H9 (cell line): Measurements from ENCODE around the gene GIPC3. TPM values are rescaled to one million over a fixed set of nuclear protein-coding genes. Genes with fewer than 3 reads are reported as not detected.

Experiments used
- DNase-seq: peaks from one replicate; pipeline ENCODE4 v3.0.0-alpha.2; 2017
- H2AFZ ChIP-seq: one replicate; pipeline ENCODE4 v1.6.1; 2013; ENCODE audit warnings: mild to moderate bottlenecking, low read length, control low read depth, moderate library complexity
- H2AK5ac ChIP-seq: 2 replicates; pipeline ENCODE4 v1.6.1; 2013; ENCODE audit warnings: low read length, control low read depth, mixed read lengths; ENCODE audit not compliant: insufficient read length
- H2BK120ac ChIP-seq: one replicate; pipeline ENCODE4 v1.6.1; 2013; ENCODE audit warnings: low read depth, mild to moderate bottlenecking, low read length, control low read depth, inconsistent platforms; ENCODE audit not compliant: poor library complexity, severe bottlenecking
- H2BK12ac ChIP-seq: 2 replicates; pipeline ENCODE4 v1.6.1; 2013; ENCODE audit warnings: low read length, control low read depth, mixed read lengths, low read depth; ENCODE audit not compliant: insufficient read length
- H2BK15ac ChIP-seq: 2 replicates; pipeline ENCODE4 v1.6.1; 2013; ENCODE audit warnings: low read depth, low read length, control low read depth
- H2BK20ac ChIP-seq: one replicate; pipeline ENCODE4 v1.6.1; 2013; ENCODE audit warnings: low read depth, mild to moderate bottlenecking, low read length, control low read depth, inconsistent platforms; ENCODE audit not compliant: poor library complexity, severe bottlenecking
- H2BK5ac ChIP-seq: 2 replicates; pipeline ENCODE4 v1.6.1; 2013; ENCODE audit warnings: low read length, control low read depth, mixed read lengths; ENCODE audit not compliant: insufficient read length
- H3K14ac ChIP-seq: 2 replicates; pipeline ENCODE4 v1.6.1; 2013; ENCODE audit warnings: low read length, control low read depth; ENCODE audit not compliant: insufficient read depth
- H3K18ac ChIP-seq: 2 replicates; pipeline ENCODE4 v1.6.1; 2013; ENCODE audit warnings: low read depth, mild to moderate bottlenecking, mixed read lengths, low read length, control low read depth; ENCODE audit not compliant: insufficient read length
- H3K23ac ChIP-seq: 2 replicates; pipeline ENCODE4 v1.6.1; 2013; ENCODE audit warnings: low read length, control low read depth, mixed read lengths, low read depth; ENCODE audit not compliant: insufficient read length
- H3K23me2 ChIP-seq: 2 replicates; pipeline ENCODE4 v1.6.1; 2013; ENCODE audit warnings: low read depth, mild to moderate bottlenecking, mixed read lengths, low read length, control low read depth; ENCODE audit not compliant: insufficient read length, poor library complexity, severe bottlenecking
- H3K27ac ChIP-seq: 2 replicates; pipeline ENCODE4 v1.5.1; 2013; ENCODE audit warnings: low read length, control low read depth, mixed read lengths, low read depth; ENCODE audit not compliant: insufficient read length
- H3K27me3 ChIP-seq: 2 replicates; pipeline ENCODE4 v1.6.1; 2013; ENCODE audit warnings: low read length, control low read depth, inconsistent platforms; ENCODE audit not compliant: insufficient read depth
- H3K4ac ChIP-seq: 2 replicates; pipeline ENCODE4 v1.6.1; 2013; ENCODE audit warnings: low read depth, mild to moderate bottlenecking, control low read depth, inconsistent platforms, low read length, moderate library complexity
- H3K4me1 ChIP-seq: 2 replicates; pipeline ENCODE4 v1.6.1; 2013; ENCODE audit warnings: low read length, control low read depth, inconsistent platforms; ENCODE audit not compliant: insufficient read depth
- H3K4me2 ChIP-seq: 2 replicates; pipeline ENCODE4 v1.6.1; 2013; ENCODE audit warnings: low read length, control low read depth, mixed read lengths; ENCODE audit not compliant: insufficient read length, insufficient read depth
- H3K56ac ChIP-seq: 2 replicates; pipeline ENCODE4 v1.6.1; 2013; ENCODE audit warnings: low read depth, mild to moderate bottlenecking, mixed read lengths, low read length, control low read depth; ENCODE audit not compliant: insufficient read length
- H3K79me1 ChIP-seq: 2 replicates; pipeline ENCODE4 v1.6.1; 2013; ENCODE audit warnings: low read depth, mild to moderate bottlenecking, moderate library complexity, low read length, control low read depth, inconsistent platforms; ENCODE audit not compliant: insufficient read depth, poor library complexity, severe bottlenecking
- H3K79me2 ChIP-seq: 2 replicates; pipeline ENCODE4 v1.6.1; 2013; ENCODE audit warnings: low read length, control low read depth, inconsistent platforms; ENCODE audit not compliant: insufficient read depth
- H3K9ac ChIP-seq: 2 replicates; pipeline ENCODE4 v1.6.1; 2013; ENCODE audit warnings: low read length, control low read depth, mixed read lengths; ENCODE audit not compliant: insufficient read length; ENCODE audit errors: extremely low read depth
- H3K9me3 ChIP-seq: one replicate; pipeline ENCODE4 v1.6.1; 2013; ENCODE audit warnings: low read depth, low read length, inconsistent platforms; ENCODE audit not compliant: control insufficient read depth
- H3T11ph ChIP-seq: one replicate; pipeline ENCODE4 v1.6.1; 2013; ENCODE audit warnings: mild to moderate bottlenecking, low read length, control low read depth, inconsistent platforms
- H4K20me1 ChIP-seq: one replicate; pipeline ENCODE4 v1.6.1; 2013; ENCODE audit not compliant: control insufficient read depth, insufficient read length, insufficient read depth
- H4K5ac ChIP-seq: 2 replicates; pipeline ENCODE4 v1.6.1; 2013; ENCODE audit warnings: low read depth, mild to moderate bottlenecking, mixed read lengths, low read length, control low read depth; ENCODE audit not compliant: insufficient read length
- H4K8ac ChIP-seq: replicated peaks from 2 replicates; pipeline ENCODE4 v1.6.1; 2013; ENCODE audit warnings: low read length, control low read depth, mixed read lengths, low read depth; ENCODE audit not compliant: insufficient read length
- H4K91ac ChIP-seq: 2 replicates; pipeline ENCODE4 v1.6.1; 2013; ENCODE audit warnings: low read depth, mild to moderate bottlenecking, moderate library complexity, mixed read lengths, low read length, control low read depth; ENCODE audit not compliant: insufficient read length
- H3K27ac Mint-ChIP-seq, 3 experiments: 2 replicates in 2 of 3; 3 replicates in 1 of 3; pipeline ENCODE4 v1.8.0; 2020 to 2021; ENCODE audit warnings: mixed read lengths in 3 of 3, mild to moderate bottlenecking in 1 of 3, moderate library complexity in 1 of 3
- H3K27me3 Mint-ChIP-seq: 2 replicates; pipeline ENCODE4 v1.8.0; 2021; ENCODE audit warnings: low read depth, mild to moderate bottlenecking, moderate library complexity, mixed read lengths
- H3K36me3 Mint-ChIP-seq, 3 experiments: 2 replicates in 2 of 3; 3 replicates in 1 of 3; pipeline ENCODE4 v1.8.0; 2020 to 2021; ENCODE audit warnings: low read depth in 3 of 3, mixed read lengths in 3 of 3; ENCODE audit not compliant: insufficient read depth in 1 of 3
- H3K4me1 Mint-ChIP-seq, 2 experiments: 2 replicates each; pipeline ENCODE4 v1.8.0; 2020; ENCODE audit warnings: mixed read lengths in 2 of 2
- H3K4me3 Mint-ChIP-seq, 2 experiments: 2 replicates in 1 of 2; 3 replicates in 1 of 2; pipeline ENCODE4 v1.8.0; 2020 to 2021; ENCODE audit warnings: mild to moderate bottlenecking in 2 of 2, mixed read lengths in 2 of 2, moderate library complexity in 1 of 2
- H3K9me3 Mint-ChIP-seq, 2 experiments: 2 replicates in 1 of 2; 3 replicates in 1 of 2; pipeline ENCODE4 v1.8.0; 2020; ENCODE audit warnings: mild to moderate bottlenecking in 2 of 2, mixed read lengths in 2 of 2, moderate library complexity in 1 of 2
- CTCF ChIP-seq: fragments of 200-600 bp; sonication (generic); conservative IDR thresholded peaks from 3 replicates; pipeline ENCODE4 v1.8.0; 2021; ENCODE audit warnings: antibody characterized with exemption, mild to moderate bottlenecking
- WGBS: extraction: QIAGEN DNeasy Blood & Tissue Kit; methylation state at CpG from one replicate; pipeline ENCODE4 v1.1.7; 2013; ENCODE audit warnings: missing lambda C conversion rate, low lambda C conversion rate, mixed read lengths; ENCODE audit not compliant: insufficient read length; ENCODE audit errors: extremely low coverage; 5-methylcytosine and 5-hydroxymethylcytosine counted together
- total RNA-seq: library from RNA; stranded (reverse); gene quantifications from 2 replicates; pipeline ENCODE4 v1.2.1, GENCODE V29; 2021

GIPC3 gene
- total RNA-seq, 1 experiment from 2014 or later = 1.6 TPM

GRCh38 chr19:3572132-3572854 is 13.0 kb upstream of the GIPC3 start:
- no peaks in the 10 kb centered on the region for H3K9me3 ChIP-seq
- peak overlapping the region; percentile 73 to 79 for H3K4me3 Mint-ChIP-seq
- no peak overlapping the region for H3K9ac ChIP-seq
- no peak overlapping the region for H3K56ac ChIP-seq
- peak overlapping the region in 1 of 3 experiments; percentile 31; a peak in 1 of 7 replicates for H3K27ac Mint-ChIP-seq
- H2AFZ ChIP-seq = no peak overlapping the region
- H3K14ac ChIP-seq = no peak overlapping the region
- H3T11ph ChIP-seq = no peak overlapping the region
- DNase-seq = peak; percentile 100
- no peak overlapping the region for H3K23ac ChIP-seq
- no peaks in the 10 kb centered on the region for H3K79me1 ChIP-seq
- H2AK5ac ChIP-seq = no peak overlapping the region
- peaks cover 8 to 10% (median 9%) of the 10 kb centered on the region in 3 experiments for H3K36me3 Mint-ChIP-seq
- H3K79me2 ChIP-seq = no peaks in the 10 kb centered on the region
- peaks cover 6% of the 10 kb centered on the region for H3K27me3 Mint-ChIP-seq
- no peak for TF ChIP-seq CTCF
- WGBS = no CpG with 5 or more reads among the region's 48 CpGs
- H3K4me1 Mint-ChIP-seq = peaks cover 13 to 24% of the 10 kb centered on the region in 2 experiments
- no peak overlapping the region for H2BK120ac ChIP-seq
- H2BK12ac ChIP-seq = no peak overlapping the region
- no peak overlapping the region for H2BK15ac ChIP-seq
- H3K23me2 ChIP-seq = peaks cover 6% of the 10 kb centered on the region
- H3K4me1 ChIP-seq = no peaks in the 10 kb centered on the region
- H3K9me3 Mint-ChIP-seq = no peaks in the 10 kb centered on the region; a peak in 1 of 5 replicates
- no peak overlapping the region for H4K5ac ChIP-seq
- no peaks in the 10 kb centered on the region for H4K20me1 ChIP-seq
- no peak overlapping the region for H2BK5ac ChIP-seq
- no peak overlapping the region for H4K91ac ChIP-seq
- H3K27me3 ChIP-seq = no peaks in the 10 kb centered on the region
- H3K27ac ChIP-seq = no peak overlapping the region
- peak overlapping the region; percentile 66 for H3K4me2 ChIP-seq
- no peak overlapping the region for H3K18ac ChIP-seq
- H3K4ac ChIP-seq = no peak overlapping the region
- no peak overlapping the region for H4K8ac ChIP-seq
- H2BK20ac ChIP-seq = no peak overlapping the region
